ENCODE results near the gene HMCN2.

Gene HMCN2

DNA sequence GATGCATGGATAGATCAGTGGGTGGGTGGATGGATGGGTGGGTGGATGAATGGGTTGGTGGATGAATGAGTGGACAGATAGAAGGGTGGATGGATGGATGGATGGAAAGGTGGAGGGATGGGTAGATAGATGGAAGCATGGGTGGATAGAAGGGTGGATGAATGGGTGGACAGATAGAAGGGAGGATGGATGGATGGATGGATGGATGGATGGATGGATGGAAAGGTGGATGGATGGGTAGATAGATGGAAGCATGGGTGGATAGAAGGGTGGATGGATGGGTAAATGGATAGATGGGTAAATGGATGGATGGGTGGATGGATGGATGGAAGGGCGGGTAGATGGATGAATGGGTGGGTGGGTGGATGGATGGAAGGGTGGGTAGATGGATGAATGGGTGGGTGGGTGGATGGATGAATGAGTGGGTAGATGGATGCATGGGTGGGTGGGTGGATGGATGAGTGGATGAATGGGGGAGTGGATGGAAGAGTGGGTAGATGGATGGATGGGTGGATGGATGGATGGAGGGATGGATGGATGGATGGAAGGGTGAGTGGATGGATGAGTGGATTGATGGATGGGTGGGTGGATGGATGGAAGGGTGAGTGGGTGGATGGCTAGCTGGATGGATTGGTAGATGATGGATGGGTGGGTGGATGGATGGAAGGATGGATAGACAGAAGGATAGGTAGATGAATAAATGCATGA lies 91.5 kb downstream of the HMCN2 start:
- H3K4me2 ChIP-seq = no peak overlapping the region
- H3K4me3 ChIP-seq (IDR thresholded peaks at IDR 0.05; ENCODE audit: insufficient read depth, low read depth, low read length) = no peak overlapping the region
- TF ChIP-seq, protein P1, sequence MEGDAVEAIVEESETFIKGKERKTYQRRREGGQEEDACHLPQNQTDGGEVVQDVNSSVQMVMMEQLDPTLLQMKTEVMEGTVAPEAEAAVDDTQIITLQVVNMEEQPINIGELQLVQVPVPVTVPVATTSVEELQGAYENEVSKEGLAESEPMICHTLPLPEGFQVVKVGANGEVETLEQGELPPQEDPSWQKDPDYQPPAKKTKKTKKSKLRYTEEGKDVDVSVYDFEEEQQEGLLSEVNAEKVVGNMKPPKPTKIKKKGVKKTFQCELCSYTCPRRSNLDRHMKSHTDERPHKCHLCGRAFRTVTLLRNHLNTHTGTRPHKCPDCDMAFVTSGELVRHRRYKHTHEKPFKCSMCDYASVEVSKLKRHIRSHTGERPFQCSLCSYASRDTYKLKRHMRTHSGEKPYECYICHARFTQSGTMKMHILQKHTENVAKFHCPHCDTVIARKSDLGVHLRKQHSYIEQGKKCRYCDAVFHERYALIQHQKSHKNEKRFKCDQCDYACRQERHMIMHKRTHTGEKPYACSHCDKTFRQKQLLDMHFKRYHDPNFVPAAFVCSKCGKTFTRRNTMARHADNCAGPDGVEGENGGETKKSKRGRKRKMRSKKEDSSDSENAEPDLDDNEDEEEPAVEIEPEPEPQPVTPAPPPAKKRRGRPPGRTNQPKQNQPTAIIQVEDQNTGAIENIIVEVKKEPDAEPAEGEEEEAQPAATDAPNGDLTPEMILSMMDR (conservative IDR thresholded peaks at IDR 0.05; ENCODE audit: low read depth, low read length) = no peak
- no peaks in the 10 kb centered on the region for H3K79me2 ChIP-seq (ENCODE audit: insufficient read depth, low read depth)
- H2AFZ ChIP-seq (ENCODE audit: low read depth) = no peak overlapping the region
- H3K4me1 ChIP-seq (ENCODE audit: low read depth, poor library complexity, severe bottlenecking) = no peaks in the 10 kb centered on the region
- H3K27ac ChIP-seq = no peak overlapping the region
- no peaks in the 10 kb centered on the region for H4K20me1 ChIP-seq (ENCODE audit: insufficient read depth)
- no peaks in the 10 kb centered on the region for H3K36me3 ChIP-seq (ENCODE audit: insufficient read depth)
- no peak overlapping the region for H3K9ac ChIP-seq
- H3K27me3 ChIP-seq (ENCODE audit: insufficient read depth, low read depth) = peaks cover 71% of the 10 kb centered on the region

DNA sequence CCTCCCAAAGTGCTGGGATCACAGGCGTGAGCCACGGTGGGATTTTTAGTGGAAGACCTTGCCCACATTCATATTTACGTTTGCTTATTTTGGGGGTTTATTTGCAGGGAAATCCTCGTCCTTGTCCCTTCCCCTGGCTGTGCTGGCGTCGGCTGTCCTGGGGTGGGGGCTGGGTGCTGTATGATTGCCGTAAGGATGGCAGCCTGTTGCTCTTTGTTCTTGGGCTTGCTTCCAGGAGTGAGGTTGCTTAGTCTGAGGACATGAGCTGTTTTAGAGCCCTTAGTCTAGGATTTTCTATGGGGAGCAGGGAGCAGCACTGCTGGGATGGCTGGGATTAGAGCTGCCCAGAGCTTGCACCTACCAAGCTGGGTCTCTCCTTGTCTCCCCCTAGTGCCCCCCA lies 93.4 kb downstream of the HMCN2 start:
- H3K4me2 ChIP-seq = no peak overlapping the region

DNA sequence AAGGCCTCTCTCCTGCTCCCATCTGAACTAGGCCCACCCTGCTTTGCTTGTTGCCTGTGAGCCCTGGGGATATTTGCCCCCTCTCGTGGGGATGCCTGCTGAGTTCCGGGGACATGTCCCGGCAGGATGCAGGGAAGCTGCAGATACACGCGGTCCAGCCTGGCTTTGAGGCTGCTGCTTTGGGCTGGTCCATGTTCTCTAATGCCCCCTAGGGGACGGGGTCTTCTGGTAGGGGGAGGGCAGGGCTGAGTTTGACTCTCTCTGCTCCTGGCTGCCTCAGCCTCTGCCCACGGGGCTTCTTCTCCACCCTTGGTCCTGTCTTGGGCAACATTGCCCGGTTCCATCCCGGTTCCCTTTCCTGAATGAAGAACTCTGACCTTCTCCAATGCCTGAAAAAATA lies 94.3 kb downstream of the HMCN2 start:
- Histone ChIP-seq H4K20me1 (ENCODE audit: insufficient read depth) (no peaks in the 10 kb centered on the region), H3K27ac (no peak overlapping the region), H3K4me3 (IDR thresholded peaks at IDR 0.05; ENCODE audit: insufficient read depth, low read depth, low read length) (no peak overlapping the region), H3K9ac (no peak overlapping the region), H3K27me3 (ENCODE audit: insufficient read depth, low read depth) (peaks cover 68% of the 10 kb centered on the region), H3K4me2 (no peak overlapping the region), H3K36me3 (ENCODE audit: insufficient read depth) (no peaks in the 10 kb centered on the region), H2AFZ (ENCODE audit: low read depth) (no peak overlapping the region), H3K79me2 (ENCODE audit: insufficient read depth, low read depth) (no peaks in the 10 kb centered on the region), H3K4me1 (ENCODE audit: low read depth, poor library complexity, severe bottlenecking) (no peaks in the 10 kb centered on the region)
- TF ChIP-seq, protein P1 (conservative IDR thresholded peaks at IDR 0.05; ENCODE audit: low read depth, low read length) = no peak

More for the DNA sequence above, 93.4 kb downstream of the HMCN2 start:
- H3K79me2 ChIP-seq (ENCODE audit: insufficient read depth, low read depth) = no peaks in the 10 kb centered on the region
- no peak overlapping the region for H2AFZ ChIP-seq (ENCODE audit: low read depth)
- H3K4me3 ChIP-seq (IDR thresholded peaks at IDR 0.05; ENCODE audit: insufficient read depth, low read depth, low read length) = no peak overlapping the region
- H3K4me1 ChIP-seq (ENCODE audit: low read depth, poor library complexity, severe bottlenecking) = no peaks in the 10 kb centered on the region
- TF ChIP-seq, protein P1 (conservative IDR thresholded peaks at IDR 0.05; ENCODE audit: low read depth, low read length) = no peak
- no peaks in the 10 kb centered on the region for H3K36me3 ChIP-seq (ENCODE audit: insufficient read depth)
- H3K9ac ChIP-seq = no peak overlapping the region
- H3K27ac ChIP-seq = no peak overlapping the region
- peaks cover 69% of the 10 kb centered on the region for H3K27me3 ChIP-seq (ENCODE audit: insufficient read depth, low read depth)
- no peaks in the 10 kb centered on the region for H4K20me1 ChIP-seq (ENCODE audit: insufficient read depth)

DNA sequence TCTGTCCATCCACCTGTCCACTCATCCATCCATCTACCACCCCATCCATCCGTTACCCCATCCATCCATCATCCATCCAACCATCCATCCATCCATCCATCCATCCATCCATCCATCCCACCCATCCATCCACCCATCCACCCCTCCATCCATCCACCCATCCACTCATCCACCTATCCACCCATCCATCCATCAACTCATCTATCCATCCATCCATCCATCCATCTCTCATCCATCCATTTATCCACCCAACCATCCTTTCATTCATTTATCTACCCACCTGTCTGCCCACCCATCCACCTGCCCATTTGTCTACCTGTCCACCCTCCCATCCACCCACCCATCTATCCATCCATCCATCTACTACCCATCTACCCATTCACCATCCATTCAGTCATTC lies 95.1 kb downstream of the HMCN2 start:
- TF ChIP-seq, protein P1 (conservative IDR thresholded peaks at IDR 0.05; ENCODE audit: low read depth, low read length) = no peak
- Histone ChIP-seq H3K4me1 (ENCODE audit: low read depth, poor library complexity, severe bottlenecking) (no peaks in the 10 kb centered on the region), H3K9ac (no peak overlapping the region), H3K27me3 (ENCODE audit: insufficient read depth, low read depth) (peaks cover 66% of the 10 kb centered on the region), H3K79me2 (ENCODE audit: insufficient read depth, low read depth) (no peaks in the 10 kb centered on the region), H3K4me2 (no peak overlapping the region), H3K27ac (no peak overlapping the region), H3K4me3 (IDR thresholded peaks at IDR 0.05; ENCODE audit: insufficient read depth, low read depth, low read length) (no peak overlapping the region), H3K36me3 (ENCODE audit: insufficient read depth) (no peaks in the 10 kb centered on the region), H4K20me1 (ENCODE audit: insufficient read depth) (no peaks in the 10 kb centered on the region), H2AFZ (ENCODE audit: low read depth) (no peak overlapping the region)
